Endothelial cell of umbilical vein (primary cell): ENCODE results near the gene CREG1. TPM values are rescaled to one million over a fixed set of nuclear protein-coding genes. Genes with fewer than 3 reads are reported as not detected.

Experiments used
- BruUV-seq: library from RNA; stranded (reverse); fragments of 400-500 nt; replicated peaks from 2 replicates; lab custom pipeline; 2021; lab: Mats Ljungman, UMichigan
- CTCF ChIA-PET: fragments of 300-600, 350-600 bp; sonication (Branson Sonifier 250); formaldehyde crosslinking; loops from one replicate; lab custom pipeline; 2021; ENCODE audit warnings: antibody characterized with exemption, inconsistent platforms; lab: Charles Lee
- POLR2A ChIA-PET: fragments of 300-600, 350-600 bp; sonication (Branson Sonifier 250); formaldehyde crosslinking; loops from one replicate; lab custom pipeline; 2021; ENCODE audit warnings: antibody characterized with exemption, inconsistent platforms; lab: Charles Lee
- DNase-seq: peaks from one replicate; pipeline ENCODE4 v3.0.0-alpha.2; 2011; ENCODE audit warnings: low read depth, low spot score
- FAIRE-seq: peaks from 2 replicates; lab custom pipeline; 2011; peaks lifted over from hg19 to GRCh38; lab: Jason Lieb, UNC
- H2AFZ ChIP-seq: 2 replicates; pipeline ENCODE4 v1.6.0; 2012; ENCODE audit warnings: low read depth, low read length, control low read depth, inconsistent platforms
- H3K27ac ChIP-seq: 2 replicates; pipeline ENCODE4 v1.5.1; 2011; ENCODE audit warnings: low read depth, mild to moderate bottlenecking, control low read depth, low read length, moderate library complexity; ENCODE audit not compliant: insufficient read depth
- H3K27me3 ChIP-seq, 2 experiments: 2 replicates each; pipeline versions ENCODE4 v1.6.0 to v1.6.1; 2011; ENCODE audit warnings: low read length in 2 of 2, mixed read lengths in 1 of 2; ENCODE audit not compliant: control insufficient read depth in 2 of 2, insufficient read depth in 2 of 2
- H3K36me3 ChIP-seq, 2 experiments: 2 replicates in 1 of 2; 3 replicates in 1 of 2; pipeline ENCODE4 v1.5.1; 2011; ENCODE audit warnings: low read length in 2 of 2, mild to moderate bottlenecking in 1 of 2, moderate library complexity in 1 of 2; ENCODE audit not compliant: control insufficient read depth in 2 of 2, insufficient read depth in 2 of 2; ENCODE audit errors: extremely low read depth in 1 of 2
- H3K4me1 ChIP-seq: 3 replicates; pipeline ENCODE4 v1.5.1; 2011; ENCODE audit warnings: mild to moderate bottlenecking, low read length; ENCODE audit not compliant: control insufficient read depth, insufficient read depth; ENCODE audit errors: extremely low read depth
- H3K4me2 ChIP-seq: 2 replicates; pipeline ENCODE4 v1.6.1; 2011; ENCODE audit warnings: low read length, control low read depth, mixed read lengths; ENCODE audit not compliant: insufficient read depth
- H3K4me3 ChIP-seq, 3 experiments: fragments of 200-600 bp in 1 of 3; sonication (generic), shearing (Covaris generic) in 1 of 3; replicated peaks in 1 of 3; 2 replicates each; pipeline ENCODE4 v1.5.1; 2011 to 2016; ENCODE audit warnings: control low read depth in 3 of 3, low read length in 3 of 3, mild to moderate bottlenecking in 2 of 3, inconsistent platforms in 1 of 3, low read depth in 1 of 3, moderate library complexity in 1 of 3; ENCODE audit not compliant: insufficient read depth in 1 of 3
- H3K79me2 ChIP-seq: 2 replicates; pipeline ENCODE4 v1.6.0; 2012; ENCODE audit warnings: low read length, inconsistent platforms; ENCODE audit not compliant: control insufficient read depth, insufficient read depth
- H3K9ac ChIP-seq: replicated peaks from 2 replicates; pipeline ENCODE3; 2011; ENCODE audit warnings: low read length, control low read depth; ENCODE audit not compliant: insufficient read depth; ENCODE audit errors: extremely low read depth
- H3K9me1 ChIP-seq: replicated peaks from 3 replicates; pipeline ENCODE4 v1.6.0; 2011; ENCODE audit warnings: mild to moderate bottlenecking, low read length; ENCODE audit not compliant: control insufficient read depth, insufficient read depth; ENCODE audit errors: extremely low read depth
- H3K9me3 ChIP-seq: replicated peaks from 2 replicates; pipeline ENCODE4 v1.5.1; 2012; ENCODE audit warnings: low read length, inconsistent platforms; ENCODE audit not compliant: control insufficient read depth, insufficient read depth
- H4K20me1 ChIP-seq: replicated peaks from 2 replicates; pipeline ENCODE3; 2011; ENCODE audit warnings: mild to moderate bottlenecking, low read length; ENCODE audit not compliant: control insufficient read depth, insufficient read depth; ENCODE audit errors: extremely low read depth
- EZH2 ChIP-seq: IDR thresholded peaks from 2 replicates; pipeline ENCODE4 v1.6.1; 2012; ENCODE audit warnings: borderline replicate concordance, low read depth, mild to moderate bottlenecking, moderate library complexity, low read length, inconsistent platforms; ENCODE audit not compliant: severe bottlenecking
- FOS ChIP-seq: IDR thresholded peaks from 2 replicates; pipeline ENCODE4 v1.6.1; 2011; ENCODE audit warnings: mild to moderate bottlenecking, low read length, moderate library complexity, borderline replicate concordance; ENCODE audit not compliant: insufficient read depth
- GATA2 ChIP-seq: IDR thresholded peaks from 2 replicates; pipeline ENCODE4 v1.7.0; 2011; ENCODE audit warnings: low read depth, mild to moderate bottlenecking, moderate library complexity, mixed read lengths, low read length; ENCODE audit not compliant: insufficient read length, insufficient read depth
- JUN ChIP-seq: IDR thresholded peaks from 2 replicates; pipeline ENCODE4 v1.6.1; 2011; ENCODE audit warnings: borderline replicate concordance, low read depth; ENCODE audit not compliant: insufficient read length, insufficient read depth
- MAX ChIP-seq: IDR thresholded peaks from 2 replicates; pipeline ENCODE4 v1.6.1; 2011; ENCODE audit not compliant: insufficient read depth, insufficient read length
- MYC ChIP-seq: IDR thresholded peaks from one replicate; pipeline ENCODE4 v1.6.1; 2011; ENCODE audit warnings: mild to moderate bottlenecking, low read depth, low read length
- POLR2A ChIP-seq: IDR thresholded peaks from 2 replicates; pipeline ENCODE4 v1.6.1; 2012; ENCODE audit warnings: low read depth, mild to moderate bottlenecking, control low read depth, low read length
- POLR2AphosphoS5 ChIP-seq: IDR thresholded peaks from 2 replicates; pipeline ENCODE4 v1.6.1; 2012; ENCODE audit warnings: low read depth, mild to moderate bottlenecking, control low read depth, low read length, moderate library complexity; ENCODE audit not compliant: insufficient read depth
- dilution Hi-C: fragments of 300-500 bp; cut with MboI; formaldehyde crosslinking; loops from one replicate; pipeline ENCODE4 v1.15.0; 2019; ENCODE audit warnings: low sequenced_read_pairs; ENCODE audit not compliant: extremely low pct_ligation_motif_present
- intact Hi-C: fragments of 100-400 bp; cut with micrococcal nuclease; formaldehyde crosslinking; loops from one replicate; pipeline ENCODE4 v1.10.0; 2022
- polyA plus RNA-seq, 4 experiments: library from polyadenylated mRNA; depleted of rRNA in 3 of 4; stranded (reverse) in 3 of 4; unstranded in 1 of 4; fragments of >200 nt; gene quantifications; 2 replicates each; pipeline versions ENCODE4 v1.2.1 to v1.2.3, GENCODE V29; 2011 to 2012; ENCODE audit warnings: missing spikeins in 1 of 4
- total RNA-seq: library from RNA; stranded (reverse); gene quantifications from 2 replicates; pipeline ENCODE4 v1.2.3, GENCODE V29; 2021
- TF ChIP-seq, protein P1 (sequence below), 2 donors: IDR thresholded peaks; 1 replicate in 1 of 2; 2 replicates in 1 of 2; pipeline ENCODE4 v1.5.1; 2011; ENCODE audit warnings: low read length in 2 of 2, mild to moderate bottlenecking in 2 of 2, moderate library complexity in 2 of 2, control low read depth in 1 of 2, inconsistent platforms in 1 of 2, low read depth in 1 of 2; ENCODE audit not compliant: insufficient read depth in 1 of 2; ENCODE audit errors: extremely low read depth in 1 of 2

CREG1 gene
- total and polyA plus RNA-seq, 2 donors (not counting 3 experiments of a cell fraction or from before 2014, with no cell fraction given), result 10.3 to 15.8 TPM

DNA sequence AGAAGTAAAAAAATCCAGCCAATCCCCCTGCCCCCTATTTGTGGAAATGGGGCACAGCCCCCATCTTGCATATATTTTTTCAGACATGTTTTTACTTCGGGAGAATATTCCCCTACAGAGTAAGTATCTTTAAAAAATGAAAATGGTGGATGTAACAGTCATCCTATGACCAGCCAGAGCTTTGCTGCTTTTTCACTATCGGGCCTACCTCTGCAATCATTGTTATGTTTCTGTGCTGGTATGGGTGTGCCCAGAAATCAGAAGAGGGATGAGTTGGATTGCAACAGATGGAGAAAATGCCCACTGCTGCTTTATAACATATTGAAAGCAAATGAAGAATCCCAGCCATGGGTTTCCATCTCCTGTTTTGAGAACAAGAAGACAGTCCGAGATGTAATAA lies 38.1 kb downstream of the CREG1 start:
- BruUV-seq, result no TSS peak

More for the DNA sequence above, 38.1 kb downstream of the CREG1 start:
- FAIRE-seq (no peak), DNase-seq (no peak)
- Histone ChIP-seq H3K4me3 (no peak overlapping the region), H3K4me2 (no peak overlapping the region), H2AFZ (no peak overlapping the region), H3K9me3 (no peaks in the 10 kb centered on the region), H3K9me1 (no peaks in the 10 kb centered on the region), H3K79me2 (no peaks in the 10 kb centered on the region), H3K9ac (no peak overlapping the region), H4K20me1 (no peaks in the 10 kb centered on the region), H3K27me3 (peaks cover 0 to 3% of the 10 kb centered on the region in 2 experiments), H3K4me1 (no peaks in the 10 kb centered on the region), H3K36me3 (no peaks in the 10 kb centered on the region), H3K27ac (no peak overlapping the region)
- ChIA-PET POLR2A (no interaction called here), CTCF (interaction anchor here (1.8 to 2.1 kb wide), 2 partner anchors 12 to 18 kb away, joined by 6 read pairs; no protein-coding TSS in a partner anchor)
- TF ChIP-seq GATA2 (no peak), MYC (no peak), POLR2A (no peak), POLR2AphosphoS5 (no peak), FOS (no peak), MAX (no peak), EZH2 (no peak), JUN (no peak)
- TF ChIP-seq, protein P1, sequence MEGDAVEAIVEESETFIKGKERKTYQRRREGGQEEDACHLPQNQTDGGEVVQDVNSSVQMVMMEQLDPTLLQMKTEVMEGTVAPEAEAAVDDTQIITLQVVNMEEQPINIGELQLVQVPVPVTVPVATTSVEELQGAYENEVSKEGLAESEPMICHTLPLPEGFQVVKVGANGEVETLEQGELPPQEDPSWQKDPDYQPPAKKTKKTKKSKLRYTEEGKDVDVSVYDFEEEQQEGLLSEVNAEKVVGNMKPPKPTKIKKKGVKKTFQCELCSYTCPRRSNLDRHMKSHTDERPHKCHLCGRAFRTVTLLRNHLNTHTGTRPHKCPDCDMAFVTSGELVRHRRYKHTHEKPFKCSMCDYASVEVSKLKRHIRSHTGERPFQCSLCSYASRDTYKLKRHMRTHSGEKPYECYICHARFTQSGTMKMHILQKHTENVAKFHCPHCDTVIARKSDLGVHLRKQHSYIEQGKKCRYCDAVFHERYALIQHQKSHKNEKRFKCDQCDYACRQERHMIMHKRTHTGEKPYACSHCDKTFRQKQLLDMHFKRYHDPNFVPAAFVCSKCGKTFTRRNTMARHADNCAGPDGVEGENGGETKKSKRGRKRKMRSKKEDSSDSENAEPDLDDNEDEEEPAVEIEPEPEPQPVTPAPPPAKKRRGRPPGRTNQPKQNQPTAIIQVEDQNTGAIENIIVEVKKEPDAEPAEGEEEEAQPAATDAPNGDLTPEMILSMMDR (IDR thresholded peaks at IDR 0.05; ENCODE audit: extremely low read depth in 1 of 2, insufficient read depth in 1 of 2, low read depth in 1 of 2, low read length in 2 of 2), result no peak
- intact Hi-C loops (no loop called here), dilution Hi-C loops (no loop called here)
